Large intestine (tissue), 3 donors: Measurements from ENCODE around the gene STK25. TPM values are rescaled to one million over a fixed set of nuclear protein-coding genes. Genes with fewer than 3 reads are reported as not detected.

Experiments used
- DNase-seq, 2 donors: peaks; one replicate each; pipeline versions ENCODE4 v3.0.0 to v3.0.0-alpha.2; 2013
- H3K27ac ChIP-seq: one replicate; pipeline ENCODE4 v1.5.1; 2013; ENCODE audit warnings: low read length
- H3K27me3 ChIP-seq: 2 replicates; pipeline ENCODE4 v1.6.1; 2013; ENCODE audit warnings: low read length; ENCODE audit not compliant: control insufficient read depth, insufficient read depth
- H3K36me3 ChIP-seq: 2 replicates; pipeline ENCODE4 v1.6.1; 2013; ENCODE audit warnings: low read length; ENCODE audit not compliant: control insufficient read depth, insufficient read depth
- H3K4me1 ChIP-seq: one replicate; pipeline ENCODE4 v1.6.1; 2013; ENCODE audit warnings: low read length; ENCODE audit not compliant: control insufficient read depth, insufficient read depth
- H3K4me3 ChIP-seq: one replicate; pipeline ENCODE4 v1.5.1; 2013; ENCODE audit warnings: low read length
- H3K9me3 ChIP-seq: one replicate; pipeline ENCODE4 v1.6.1; 2013; ENCODE audit warnings: mild to moderate bottlenecking, low read depth, low read length, moderate library complexity; ENCODE audit not compliant: control insufficient read depth
- WGBS: methylation state at CpG from one replicate; pipeline ENCODE4 v1.1.5; 2013; ENCODE audit warnings: low lambda C conversion rate; ENCODE audit not compliant: insufficient coverage; 5-methylcytosine and 5-hydroxymethylcytosine counted together
- polyA plus RNA-seq: library from polyadenylated mRNA; unstranded; fragments of 120-200 nt; gene quantifications from one replicate; pipeline ENCODE4 v1.2.1, GENCODE V29; 2013

Gene STK25
- polyA plus RNA-seq, 1 donor, result 135 TPM

DNA sequence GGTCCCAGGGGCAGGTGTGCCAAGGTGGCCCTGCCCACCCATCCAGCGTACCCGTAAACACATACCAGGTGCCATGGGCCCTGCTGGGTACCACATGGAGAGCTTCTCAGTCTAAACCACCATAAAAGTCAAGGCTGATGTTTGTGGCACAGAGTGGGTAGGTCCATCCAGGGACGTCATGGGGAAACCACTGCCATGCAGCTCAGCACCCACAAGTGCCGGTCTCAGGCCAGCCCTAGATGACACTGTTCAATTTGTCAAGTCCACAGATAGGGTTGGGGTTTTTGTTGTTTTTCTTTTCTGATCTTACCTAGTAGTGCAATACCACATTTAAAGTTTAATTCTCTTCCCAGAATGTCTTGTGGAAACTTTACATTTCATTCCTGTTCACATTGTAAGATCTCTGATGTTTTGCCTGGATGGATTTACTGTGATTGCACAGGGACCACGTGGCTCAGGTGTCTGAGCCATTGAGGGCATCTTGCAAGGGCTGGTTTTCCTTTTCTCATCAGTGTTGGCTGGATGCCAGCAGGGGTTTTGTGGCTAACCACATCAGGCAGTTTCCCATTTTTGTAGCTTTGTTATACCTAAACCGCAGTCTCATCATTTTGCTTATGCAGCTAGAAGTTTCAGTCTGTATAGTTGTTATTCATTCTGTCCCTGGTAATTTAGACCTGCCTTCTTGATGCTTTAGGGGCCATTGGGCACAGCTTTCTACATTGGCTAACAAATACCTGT lies 64.7 kb downstream of the STK25 start:
- H3K36me3 ChIP-seq, result peaks cover 77% of the 10 kb centered on the region
- H3K4me1 ChIP-seq, result no peaks in the 10 kb centered on the region
- WGBS, result no CpG with 5 or more reads among the region's 6 CpGs

More for the DNA sequence above, 64.7 kb downstream of the STK25 start:
- no peaks in the 10 kb centered on the region for H3K27me3 ChIP-seq
- no peaks in the 10 kb centered on the region for H3K9me3 ChIP-seq
- peak in 1 of 2 donors; percentile 4 for DNase-seq
- H3K4me3 ChIP-seq, result no peak overlapping the region
- H3K27ac ChIP-seq, result no peak overlapping the region

Other genes with a start within 250 kb of the STK25 start
- gene HDLBP, start 192.9 kb downstream of the STK25 start, polyA plus RNA-seq, result 390 TPM
- gene SEPTIN2, start 192.7 kb downstream of the STK25 start, polyA plus RNA-seq, result 354 TPM
- 52.6 TPM for gene FARP2, start 152.3 kb downstream of the STK25 start, polyA plus RNA-seq
- gene BOK, start 50.2 kb upstream of the STK25 start, polyA plus RNA-seq, result 8.8 TPM
- gene THAP4, start 128.6 kb upstream of the STK25 start, polyA plus RNA-seq, result 35.7 TPM
- gene ATG4B, start 129.1 kb upstream of the STK25 start, polyA plus RNA-seq, result 79.8 TPM
- 25.5 TPM for gene DTYMK, start 178.2 kb upstream of the STK25 start, polyA plus RNA-seq
- 44.2 TPM for gene ING5, start 193.5 kb upstream of the STK25 start, polyA plus RNA-seq
- 47.1 TPM for gene D2HGDH, start 226.0 kb upstream of the STK25 start, polyA plus RNA-seq